Activated T-helper 2 cell treated with anti-CD3 and anti-CD28 coated beads, Interferon-gamma antibody, Interleukin-2, Interleukin-4, amounts not matched to agents 10 μg/mL and 5 μg/mL and 100 μg/mL, durations not matched to agents 14 hours and 24 hours and 36 hours (primary cell): Measurements from ENCODE around the gene CFAP300. TPM values are rescaled to one million over a fixed set of nuclear protein-coding genes. Genes with fewer than 3 reads are reported as not detected.

Source experiments
- DNase-seq: peaks from one replicate; pipeline ENCODE4 v3.0.0; 2021; ENCODE audit warnings: low spot score
- H3K27ac Mint-ChIP-seq: one replicate; pipeline ENCODE4 v1.8.0; 2021; ENCODE audit warnings: mixed read lengths
- H3K27me3 Mint-ChIP-seq: one replicate; pipeline ENCODE4 v1.8.0; 2021; ENCODE audit warnings: low read depth, mixed read lengths
- H3K36me3 Mint-ChIP-seq: one replicate; pipeline ENCODE4 v1.8.0; 2021; ENCODE audit warnings: low read depth, mixed read lengths
- H3K4me1 Mint-ChIP-seq: one replicate; pipeline ENCODE4 v1.8.0; 2021; ENCODE audit warnings: low read depth, mixed read lengths
- H3K4me3 Mint-ChIP-seq: one replicate; pipeline ENCODE4 v1.8.0; 2021; ENCODE audit warnings: low read depth, mild to moderate bottlenecking, moderate library complexity, mixed read lengths
- H3K9me3 Mint-ChIP-seq: one replicate; pipeline ENCODE4 v1.8.0; 2021; ENCODE audit warnings: mixed read lengths
- intact Hi-C: fragments of 100-400 bp; cut with micrococcal nuclease; formaldehyde crosslinking; loops from one replicate; pipeline ENCODE4 v1.15.1; 2023
- total RNA-seq: library from RNA; stranded (reverse); gene quantifications from 2 replicates; pipeline ENCODE4 v1.2.3, GENCODE V29; 2022

Gene CFAP300
- not detected in 2 replicates for total RNA-seq

- H3K27me3 Mint-ChIP-seq = peaks cover 34% of the 10 kb centered on the region
- H3K36me3 Mint-ChIP-seq = no peaks in the 10 kb centered on the region
- intact Hi-C loops = no loop called here
- H3K27ac Mint-ChIP-seq = no peak within 1 kb of the TSS
- H3K4me3 Mint-ChIP-seq = peak within 1 kb of the TSS; percentile 2
- peak; percentile 21 for DNase-seq
- no peaks in the 10 kb centered on the region for H3K9me3 Mint-ChIP-seq
- peaks cover 3% of the 10 kb centered on the region for H3K4me1 Mint-ChIP-seq
These were observed at the start of gene CFAP300 for GRCh38 chr11:102047305-102047924. CFAP300 (plus strand) TSS chr11:102047437; CDS start chr11:102047471, 34 bp downstream.

GRCh38 chr11:102001657-102002338 lies 45.4 kb upstream of the CFAP300 start:
- Mint-ChIP-seq H3K27ac (no peak overlapping the region), H3K4me1 (no peaks in the 10 kb centered on the region), H3K36me3 (no peaks in the 10 kb centered on the region), H3K9me3 (no peaks in the 10 kb centered on the region), H3K27me3 (no peaks in the 10 kb centered on the region), H3K4me3 (no peak overlapping the region)
- no peak for DNase-seq
- intact Hi-C loops = no loop called here

- Mint-ChIP-seq H3K36me3 (no peaks in the 10 kb centered on the region), H3K4me1 (no peaks in the 10 kb centered on the region), H3K9me3 (no peaks in the 10 kb centered on the region), H3K27ac (no peak overlapping the region), H3K4me3 (no peak overlapping the region), H3K27me3 (no peaks in the 10 kb centered on the region)
- DNase-seq = no peak
- intact Hi-C loops = no loop called here
These were observed 43.0 kb upstream of the CFAP300 start for GRCh38 chr11:102004220-102004619.

- DNase-seq = no peak
- Mint-ChIP-seq H3K9me3 (no peaks in the 10 kb centered on the region), H3K4me3 (no peak overlapping the region), H3K4me1 (no peaks in the 10 kb centered on the region), H3K27me3 (peaks cover 7% of the 10 kb centered on the region), H3K36me3 (no peaks in the 10 kb centered on the region), H3K27ac (no peak overlapping the region)
- intact Hi-C loops = no loop called here
These were observed 41.9 kb upstream of the CFAP300 start for GRCh38 chr11:102005306-102005705.

- no peak overlapping the region for H3K27ac Mint-ChIP-seq
- no peak for DNase-seq
- H3K4me1 Mint-ChIP-seq = no peaks in the 10 kb centered on the region
- H3K36me3 Mint-ChIP-seq = no peaks in the 10 kb centered on the region
- H3K4me3 Mint-ChIP-seq = no peak overlapping the region
- intact Hi-C loops = no loop called here
- peaks cover 7% of the 10 kb centered on the region for H3K27me3 Mint-ChIP-seq
- no peaks in the 10 kb centered on the region for H3K9me3 Mint-ChIP-seq
These were observed 40.2 kb upstream of the CFAP300 start for GRCh38 chr11:102006835-102007566.

GRCh38 chr11:102007567-102008437 lies 39.4 kb upstream of the CFAP300 start:
- peaks cover 11% of the 10 kb centered on the region for H3K27me3 Mint-ChIP-seq
- DNase-seq = no peak
- H3K27ac Mint-ChIP-seq = no peak overlapping the region
- no peak overlapping the region for H3K4me3 Mint-ChIP-seq
- intact Hi-C loops = loop anchor here (1.0 kb wide), 1 partner anchor 148 kb away; no protein-coding TSS in a partner anchor
- H3K9me3 Mint-ChIP-seq = no peaks in the 10 kb centered on the region
- peaks cover 6% of the 10 kb centered on the region for H3K4me1 Mint-ChIP-seq
- no peaks in the 10 kb centered on the region for H3K36me3 Mint-ChIP-seq

- Mint-ChIP-seq H3K27ac (no peak overlapping the region), H3K27me3 (peaks cover 14% of the 10 kb centered on the region), H3K4me1 (peaks cover 10% of the 10 kb centered on the region), H3K9me3 (no peaks in the 10 kb centered on the region), H3K4me3 (no peak overlapping the region), H3K36me3 (no peaks in the 10 kb centered on the region)
- intact Hi-C loops = no loop called here
- no peak for DNase-seq
These were observed 36.3 kb upstream of the CFAP300 start for GRCh38 chr11:102010776-102011494.

- H3K4me3 Mint-ChIP-seq = no peak overlapping the region
- intact Hi-C loops = no loop called here
- H3K4me1 Mint-ChIP-seq = peaks cover 10% of the 10 kb centered on the region
- no peaks in the 10 kb centered on the region for H3K9me3 Mint-ChIP-seq
- peak; percentile 22 for DNase-seq
- H3K27me3 Mint-ChIP-seq = peaks cover 17% of the 10 kb centered on the region
- no peaks in the 10 kb centered on the region for H3K36me3 Mint-ChIP-seq
- no peak overlapping the region for H3K27ac Mint-ChIP-seq
These were observed 34.3 kb upstream of the CFAP300 start for GRCh38 chr11:102012946-102013345.

GRCh38 chr11:102014756-102015155 lies 32.5 kb upstream of the CFAP300 start:
- Mint-ChIP-seq H3K4me3 (no peak overlapping the region), H3K27ac (no peak overlapping the region), H3K27me3 (peaks cover 15% of the 10 kb centered on the region), H3K9me3 (no peaks in the 10 kb centered on the region), H3K4me1 (peaks cover 10% of the 10 kb centered on the region), H3K36me3 (no peaks in the 10 kb centered on the region)
- intact Hi-C loops = no loop called here
- no peak for DNase-seq

- H3K27ac Mint-ChIP-seq = no peak overlapping the region
- no peaks in the 10 kb centered on the region for H3K36me3 Mint-ChIP-seq
- no peaks in the 10 kb centered on the region for H3K9me3 Mint-ChIP-seq
- H3K27me3 Mint-ChIP-seq = peaks cover 10% of the 10 kb centered on the region
- intact Hi-C loops = no loop called here
- H3K4me1 Mint-ChIP-seq = peaks cover 10% of the 10 kb centered on the region
- H3K4me3 Mint-ChIP-seq = no peak overlapping the region
- DNase-seq = no peak
These were observed 30.2 kb upstream of the CFAP300 start for GRCh38 chr11:102017026-102017425.

GRCh38 chr11:102026217-102026616 lies 21.0 kb upstream of the CFAP300 start:
- no peak for DNase-seq
- H3K4me3 Mint-ChIP-seq = no peak overlapping the region
- peaks cover 3% of the 10 kb centered on the region for H3K27me3 Mint-ChIP-seq
- intact Hi-C loops = no loop called here
- H3K9me3 Mint-ChIP-seq = no peaks in the 10 kb centered on the region
- no peaks in the 10 kb centered on the region for H3K4me1 Mint-ChIP-seq
- H3K27ac Mint-ChIP-seq = no peak overlapping the region
- H3K36me3 Mint-ChIP-seq = no peaks in the 10 kb centered on the region

GRCh38 chr11:102026959-102027358 lies 20.3 kb upstream of the CFAP300 start:
- no peak overlapping the region for H3K4me3 Mint-ChIP-seq
- no peaks in the 10 kb centered on the region for H3K9me3 Mint-ChIP-seq
- intact Hi-C loops = no loop called here
- peaks cover 3% of the 10 kb centered on the region for H3K27me3 Mint-ChIP-seq
- H3K4me1 Mint-ChIP-seq = no peaks in the 10 kb centered on the region
- H3K27ac Mint-ChIP-seq = no peak overlapping the region
- DNase-seq = no peak
- H3K36me3 Mint-ChIP-seq = no peaks in the 10 kb centered on the region
